Endometrial microvascular endothelial cells (primary cell): ENCODE results near the gene TCF19. TPM values are rescaled to one million over a fixed set of nuclear protein-coding genes. Genes with fewer than 3 reads are reported as not detected.

ENCODE experiments used
- in situ Hi-C: cut with HindIII; loops from 2 replicates; pipeline ENCODE4 v1.10.0; 2017; ENCODE audit warnings: low sequenced_read_pairs, low pct_unique_long_range_greater_than_20kb; ENCODE audit errors: inconsistent ontology term
- total RNA-seq: library from RNA; depleted of rRNA; stranded (reverse); fragments of >200 nt; gene quantifications from one replicate; pipeline ENCODE4 v1.2.3, GENCODE V29; 2015; ENCODE audit errors: inconsistent ontology term

TCF19 gene
- total RNA-seq, 1 donor from 2014 or later = 53.7 TPM

GRCh38 chr6:31125586-31126363 is 32.6 kb upstream of the TCF19 start:
- in situ Hi-C loops = no loop called here

DNA sequence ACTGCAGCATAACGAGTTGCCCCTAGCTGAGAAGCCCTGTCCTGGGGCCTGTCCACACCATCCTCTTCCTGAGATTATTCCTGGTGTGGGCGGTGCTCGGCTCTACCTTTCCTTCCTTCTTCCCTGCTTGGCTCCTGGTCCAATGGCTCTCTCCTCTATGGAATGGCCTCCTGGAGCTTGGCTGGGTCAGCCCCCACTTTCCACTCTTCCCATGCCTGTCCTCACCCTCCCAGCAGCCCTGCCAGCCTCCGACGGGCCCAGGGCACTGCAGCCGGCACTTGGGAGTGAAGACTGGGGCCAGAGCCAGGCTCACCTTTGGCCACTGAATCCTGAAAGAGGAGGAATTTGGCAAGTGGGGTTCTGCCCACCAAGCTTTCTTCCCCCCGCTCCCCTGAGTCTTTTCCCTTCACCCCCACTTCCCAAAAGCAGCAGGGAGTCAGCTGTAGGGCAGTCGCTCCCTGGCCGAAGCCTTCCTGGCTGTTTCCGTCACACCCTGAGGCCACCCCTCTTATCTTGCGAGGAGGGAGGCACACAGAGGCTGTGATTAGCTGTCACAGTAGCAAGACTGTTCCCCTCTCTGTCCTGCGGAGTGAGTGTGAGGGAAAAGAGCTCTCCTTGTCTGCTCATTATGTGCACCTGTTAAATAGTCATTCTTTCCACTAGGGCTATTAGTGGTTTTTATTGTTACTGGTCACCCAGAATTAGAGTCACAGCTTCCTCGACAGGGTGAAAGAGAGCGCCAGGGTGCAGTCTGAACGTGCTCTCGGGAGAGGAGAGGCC is 31.8 kb upstream of the TCF19 start:
- in situ Hi-C loops = no loop called here

DNA sequence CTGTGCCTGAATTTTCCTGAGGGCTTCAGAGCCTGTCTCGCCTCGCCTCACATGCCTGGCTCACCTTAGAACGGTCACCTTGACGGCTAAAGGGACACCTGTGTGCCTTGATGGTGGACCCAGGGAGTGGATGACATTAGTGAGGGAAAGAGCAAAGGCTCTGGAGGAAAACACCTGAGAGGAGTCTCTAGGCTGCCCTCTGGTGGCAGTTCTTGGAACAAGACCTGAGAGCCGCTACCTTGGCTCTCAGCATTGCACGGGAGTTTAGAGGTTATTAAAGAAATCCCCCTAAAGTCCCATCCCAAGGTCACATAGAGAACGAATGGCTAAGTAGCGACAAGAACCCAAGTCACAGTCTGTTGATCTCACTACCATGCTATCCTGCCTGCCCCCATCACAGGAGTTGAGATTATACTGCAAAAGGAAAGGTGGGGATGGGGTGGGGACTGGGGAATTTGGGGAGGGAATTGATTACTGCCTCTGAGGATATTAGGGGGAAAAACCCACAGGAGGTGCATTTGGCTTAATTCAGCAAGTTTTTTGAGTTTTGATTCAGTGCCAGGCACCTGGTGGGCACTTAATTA is 30.2 kb upstream of the TCF19 start:
- in situ Hi-C loops = no loop called here

- in situ Hi-C loops = no loop called here
These were observed 29.3 kb upstream of the TCF19 start for GRCh38 chr6:31129130-31129529.

DNA sequence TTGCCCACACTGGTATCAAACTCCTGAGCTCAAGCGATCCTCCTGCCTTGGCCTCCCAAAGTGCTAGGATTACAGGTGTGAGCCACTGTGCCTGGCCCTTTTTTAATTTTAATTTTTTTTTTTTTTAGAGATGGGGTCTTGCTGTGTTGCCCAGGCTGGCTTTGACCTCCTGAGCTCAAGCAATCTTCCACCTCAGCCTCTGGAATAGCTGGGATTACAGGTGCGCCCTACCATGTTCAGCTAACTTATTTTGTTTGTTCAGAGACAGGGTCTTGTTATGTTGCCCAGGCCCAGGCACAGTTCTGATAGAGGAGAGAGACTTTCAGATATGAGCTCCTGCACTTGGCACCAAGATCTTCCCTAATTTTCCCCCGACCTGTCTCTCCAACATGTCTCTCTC is 27.6 kb upstream of the TCF19 start:
- in situ Hi-C loops = no loop called here

GRCh38 chr6:31131595-31131994 is 26.8 kb upstream of the TCF19 start:
- in situ Hi-C loops = no loop called here

DNA sequence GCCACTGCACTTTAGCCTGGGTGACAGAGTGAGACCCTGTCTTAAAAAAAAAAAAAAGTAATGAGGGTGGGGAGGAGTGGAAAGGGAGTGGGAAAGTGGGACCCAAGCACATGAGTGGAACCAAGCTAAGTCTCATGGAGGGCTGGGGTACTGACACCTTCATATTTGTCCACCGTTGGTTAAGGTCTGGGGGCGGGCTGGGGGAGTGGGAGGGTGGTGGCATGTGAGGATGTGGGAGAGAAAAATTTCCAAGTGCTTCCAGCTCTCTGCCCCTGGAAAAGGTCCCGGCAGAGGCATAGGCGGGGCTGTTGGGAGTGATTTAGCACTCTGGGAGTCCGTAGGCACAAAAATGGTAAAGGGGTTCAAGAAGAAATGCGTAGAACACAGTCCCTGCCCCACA is 25.6 kb upstream of the TCF19 start:
- in situ Hi-C loops = no loop called here

DNA sequence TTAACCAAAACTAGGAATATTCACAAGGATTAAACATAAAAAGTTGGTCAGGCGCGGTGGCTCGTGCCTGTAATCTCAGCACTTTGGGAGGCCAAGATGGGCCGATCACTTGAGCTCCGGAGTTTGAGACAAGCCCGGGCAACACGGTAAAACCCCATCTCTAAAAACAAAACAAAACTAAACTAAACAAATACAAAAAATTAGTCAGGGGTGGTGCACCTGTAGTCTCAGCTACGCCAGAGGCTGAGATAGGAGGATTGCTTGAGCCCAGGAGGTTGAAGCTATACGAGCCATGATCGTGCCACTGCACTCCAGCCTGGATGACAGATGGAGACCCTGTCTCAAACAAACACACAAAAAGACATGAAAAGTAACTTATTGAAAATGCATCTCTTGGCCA is 22.7 kb upstream of the TCF19 start:
- in situ Hi-C loops = no loop called here

- in situ Hi-C loops = no loop called here
These were observed 19.4 kb upstream of the TCF19 start, which contains the start of gene PSORS1C2 for GRCh38 chr6:31138982-31139381. TSS of gene PSORS1C2 (minus strand) at chr6:31139066. CDS start at chr6:31139026, 40 bp downstream.

DNA sequence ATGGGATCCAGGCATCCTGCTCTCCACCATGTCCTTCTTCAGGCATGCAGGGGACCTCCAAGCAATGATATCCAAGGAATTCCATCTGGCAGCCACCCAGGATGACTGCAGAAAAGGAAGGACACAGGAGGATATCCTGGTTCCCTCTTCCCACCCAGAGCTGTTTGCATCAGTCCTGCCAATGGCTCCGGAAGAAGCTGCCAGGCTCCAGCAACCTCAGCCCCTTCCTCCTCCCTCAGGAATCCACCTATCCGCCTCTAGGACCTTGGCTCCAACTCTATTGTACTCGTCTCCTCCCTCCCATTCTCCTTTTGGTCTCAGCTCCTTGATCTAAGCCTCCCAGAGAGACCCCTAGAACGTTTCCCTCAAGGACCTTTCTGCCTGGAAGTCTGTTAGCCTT is 18.8 kb upstream of the TCF19 start:
- in situ Hi-C loops = no loop called here

DNA sequence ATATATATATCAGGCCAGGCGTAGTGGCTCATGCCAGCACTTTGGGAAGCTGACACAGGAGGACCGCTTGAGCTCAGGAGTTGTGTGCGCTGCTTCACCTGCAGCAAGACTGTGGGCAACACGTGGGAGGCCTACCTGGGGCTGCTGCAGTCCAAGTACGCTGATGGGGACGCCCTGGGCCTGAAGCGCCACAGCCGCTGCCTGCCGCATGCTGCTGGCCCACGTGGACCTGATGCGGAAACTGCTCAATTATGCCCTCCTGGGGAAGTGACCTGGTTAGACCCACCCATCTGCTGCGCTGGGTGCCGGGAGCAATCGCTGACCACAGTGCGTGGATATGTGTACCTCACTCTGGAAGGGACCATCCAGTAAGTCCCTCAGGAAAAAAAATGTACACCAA is 17.7 kb upstream of the TCF19 start:
- in situ Hi-C loops = no loop called here

- in situ Hi-C loops = no loop called here
These were observed 16.0 kb upstream of the TCF19 start for GRCh38 chr6:31142361-31142761.

DNA sequence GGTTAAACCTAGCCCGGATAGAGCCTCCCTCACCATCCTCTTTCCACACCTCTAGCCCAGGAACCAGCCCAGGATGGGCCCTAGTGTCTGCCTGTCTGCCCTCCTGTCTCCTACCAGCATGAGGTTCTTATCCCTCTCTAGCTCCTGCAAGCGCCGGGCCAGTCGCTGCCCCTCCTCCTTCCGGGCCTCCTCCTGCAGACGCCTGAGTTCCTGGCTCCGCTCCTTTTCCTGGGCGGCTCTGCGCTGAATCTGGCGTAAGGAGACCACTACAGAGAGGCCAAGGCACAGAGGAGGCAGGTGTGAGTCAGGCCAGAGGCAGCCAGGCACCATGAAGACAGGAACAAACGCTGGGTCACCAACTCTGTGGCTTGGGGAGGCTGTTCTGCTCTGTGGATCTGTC is 15.2 kb upstream of the TCF19 start:
- in situ Hi-C loops = no loop called here

DNA sequence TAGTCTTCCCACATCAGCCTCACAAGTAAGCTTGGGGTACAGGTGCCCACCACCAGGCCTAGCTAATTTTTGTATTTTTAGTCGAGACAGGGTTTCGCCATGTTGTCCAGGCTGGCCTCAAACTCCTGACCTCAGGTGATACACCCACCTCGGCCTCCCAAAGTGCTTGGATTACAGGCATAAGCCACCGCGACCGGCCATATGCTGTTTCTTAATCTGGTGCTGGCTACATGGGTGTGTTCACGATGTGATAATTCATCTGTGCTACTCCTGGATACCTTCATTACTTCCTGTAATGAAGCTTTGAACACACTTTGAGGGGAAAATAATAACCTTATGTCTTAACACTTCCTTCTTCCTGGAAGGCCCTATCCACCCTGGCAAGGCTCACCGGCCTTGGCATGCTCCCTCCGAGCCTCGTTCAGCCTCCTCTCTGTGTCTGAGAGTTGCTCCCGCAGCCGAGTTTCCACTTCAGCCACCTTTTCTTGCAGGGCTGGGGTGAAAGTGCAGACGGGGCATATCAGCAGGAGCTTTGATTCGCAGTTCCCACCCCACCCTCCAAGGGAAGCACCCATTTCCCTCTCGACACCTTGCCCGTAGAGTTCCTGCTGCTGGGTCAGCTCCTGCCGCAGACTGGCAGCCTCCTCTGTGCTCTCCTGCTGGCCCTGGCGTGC is 14.0 kb upstream of the TCF19 start:
- in situ Hi-C loops = no loop called here

DNA sequence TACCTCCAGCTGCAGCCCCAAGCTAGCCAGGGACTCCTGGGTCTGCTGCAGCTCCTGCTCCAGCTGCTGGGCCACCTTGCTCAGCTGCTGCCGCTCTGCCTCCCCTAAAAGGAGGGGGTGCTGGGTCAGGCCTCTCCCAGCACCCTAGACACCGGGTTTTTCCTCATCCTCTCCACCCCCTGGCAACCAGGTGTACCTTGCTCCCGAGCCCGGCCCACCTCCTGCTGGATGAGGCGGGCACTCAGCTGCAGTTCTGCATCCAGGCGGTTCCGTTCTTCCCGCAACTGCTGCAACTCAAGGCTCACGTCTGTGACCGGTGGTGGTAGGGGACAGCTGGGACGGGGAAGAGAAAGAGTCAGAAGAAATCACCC is 13.4 kb upstream of the TCF19 start:
- in situ Hi-C loops = no loop called here

- in situ Hi-C loops = no loop called here
These were observed 13.0 kb upstream of the TCF19 start for GRCh38 chr6:31145386-31145785.

DNA sequence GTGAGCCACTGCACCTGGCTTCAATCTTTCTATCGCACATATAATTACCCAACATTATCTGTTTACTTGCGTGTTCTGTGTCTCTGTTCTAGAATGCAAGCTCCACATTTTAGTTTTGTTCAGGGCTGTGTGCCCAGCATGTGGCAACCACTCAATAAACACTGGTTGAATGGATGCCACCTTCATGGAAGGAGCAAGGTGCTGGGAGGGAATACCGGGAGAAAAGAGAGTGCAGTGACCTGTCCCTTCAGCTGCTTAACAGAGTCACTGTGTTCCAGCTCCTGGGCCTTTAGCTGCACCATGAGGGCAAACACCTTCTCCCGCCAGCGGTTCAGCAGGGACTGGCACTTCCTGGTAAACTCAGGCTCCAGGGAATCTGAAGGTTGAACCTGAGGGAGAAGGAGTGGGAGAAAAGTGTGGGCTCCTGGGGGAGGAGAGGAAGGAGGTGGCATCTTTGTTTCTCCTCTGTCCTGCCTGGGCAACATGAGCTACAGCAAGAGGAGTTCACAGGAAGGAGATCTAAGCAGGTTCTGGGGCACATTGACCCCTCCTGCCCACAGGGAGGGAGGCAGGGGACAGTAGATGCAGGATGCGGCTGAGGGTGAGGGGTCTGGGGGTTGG is 8.5 kb upstream of the TCF19 start:
- in situ Hi-C loops = no loop called here

- in situ Hi-C loops = no loop called here
These were observed 5.6 kb upstream of the TCF19 start for GRCh38 chr6:31152781-31153180.

- in situ Hi-C loops = no loop called here
These were observed 4.0 kb upstream of the TCF19 start for GRCh38 chr6:31154436-31154835.
